Inflammatory macrophage treated with lipopolysaccharide for 4 hours (primary cell): Measurements from ENCODE around the gene ZNF268.

ENCODE experiments used
- DNase-seq: peaks from one replicate; pipeline ENCODE4 v3.0.0-alpha.2; 2020

Gene ZNF268

DNA sequence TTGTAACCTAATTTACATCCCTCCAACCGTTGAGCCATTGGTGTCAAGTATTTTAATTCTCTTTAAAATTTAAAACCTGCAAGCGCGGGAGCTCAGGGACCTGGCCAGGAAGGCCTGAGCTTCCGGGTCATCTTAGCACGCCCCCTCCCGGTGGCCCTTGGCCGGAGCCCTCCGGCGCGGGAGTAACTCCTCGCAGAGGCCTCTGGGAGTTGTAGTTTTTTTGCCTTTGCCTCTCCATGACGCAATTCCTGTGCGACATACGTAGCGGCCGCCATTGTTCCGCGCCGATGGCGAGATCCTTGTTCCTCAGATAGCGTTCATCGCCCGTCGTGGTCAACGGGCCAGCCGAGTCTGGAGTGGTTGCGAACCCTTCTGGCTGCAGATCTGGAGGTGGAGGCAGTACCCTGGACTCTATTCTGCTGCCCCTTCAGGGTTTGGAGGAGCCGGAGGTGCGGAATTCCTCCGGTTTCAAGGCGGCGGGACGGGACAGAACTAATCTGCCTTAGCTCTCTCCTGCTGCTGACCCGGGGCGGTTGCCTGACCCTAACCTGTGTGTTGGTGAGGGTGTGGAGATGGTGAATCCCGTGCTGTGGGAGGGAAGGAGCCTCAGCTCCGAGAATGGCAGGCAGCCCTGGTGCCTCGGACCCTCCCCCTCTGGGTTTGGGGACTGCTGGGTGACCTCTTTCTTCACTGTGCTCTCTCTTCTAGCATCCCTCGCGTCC is at the start of gene ZNF268:
ZNF268 (plus strand) TSS at position 258 of the 722 bp plus-strand sequence. CDS start 503 bp downstream, outside the sequence.
- DNase-seq: peak; percentile 95

DNA sequence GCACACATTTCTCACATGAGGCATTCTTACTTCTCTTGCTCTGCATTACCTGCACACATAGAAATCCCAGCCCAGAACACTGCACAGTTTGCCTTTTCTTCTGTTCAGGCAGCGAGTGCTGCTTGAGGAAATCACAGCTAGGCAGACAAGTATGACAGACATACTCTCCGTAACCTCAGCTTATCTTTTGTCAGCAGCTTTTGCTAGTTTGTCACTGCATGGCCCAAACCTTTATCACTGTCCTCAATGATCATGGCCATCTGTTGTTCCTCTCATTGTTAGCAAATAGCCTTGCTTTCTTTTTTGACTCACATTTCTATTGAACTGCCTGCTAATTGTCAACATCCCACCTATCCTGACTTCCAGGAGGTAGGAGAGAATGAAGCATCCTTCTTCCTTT is 45.5 kb upstream of the ZNF268 start:
- no peak for DNase-seq

- no peak for DNase-seq
These were observed 35.3 kb upstream of the ZNF268 start for GRCh38 chr12:133145981-133146380.

GRCh38 chr12:133156125-133156690 is 25.1 kb upstream of the ZNF268 start:
- no peak for DNase-seq

GRCh38 chr12:133165776-133166175 is 15.5 kb upstream of the ZNF268 start:
- DNase-seq: no peak

DNA sequence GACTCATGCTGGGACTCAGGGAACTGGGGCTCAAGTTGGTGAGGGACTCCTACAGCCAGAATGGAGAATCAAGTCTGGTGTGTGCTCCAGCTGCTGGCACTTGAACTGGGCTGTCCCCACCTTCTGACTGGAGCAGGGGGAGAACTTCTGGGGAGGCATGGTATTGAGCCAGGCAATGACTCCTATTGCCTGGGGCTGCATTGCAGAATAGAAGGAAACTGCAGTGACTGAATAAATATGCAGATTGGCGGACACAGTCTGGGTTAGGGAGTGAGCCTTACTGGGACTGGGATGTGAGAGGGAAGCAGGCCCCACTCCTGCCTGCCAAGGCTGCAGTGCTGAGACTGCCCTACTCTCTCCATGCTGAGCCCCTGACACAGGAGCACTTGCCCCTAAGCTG is 8.8 kb upstream of the ZNF268 start:
- DNase-seq: no peak

- DNase-seq: no peak
These were observed 6.4 kb upstream of the ZNF268 start for GRCh38 chr12:133174901-133175300.

DNA sequence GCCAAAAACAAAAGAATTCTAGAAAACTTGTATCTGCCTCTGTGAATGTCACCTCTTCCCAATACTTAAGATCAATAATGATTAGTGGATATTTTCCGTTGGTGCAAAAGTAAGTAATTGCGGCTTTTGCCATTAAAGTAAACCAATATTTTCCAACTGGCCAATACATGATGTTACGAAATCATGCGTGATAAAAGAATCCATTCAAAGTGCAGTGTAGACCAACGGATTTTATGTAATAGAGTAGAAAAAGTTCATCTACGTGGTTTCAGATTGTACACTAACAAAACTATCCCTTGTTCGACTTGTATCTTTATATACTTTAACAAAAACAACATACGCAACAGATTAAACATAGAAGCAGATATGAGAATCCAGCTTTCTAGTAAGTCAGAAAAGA is 626 bp upstream of the ZNF268 start:
- no peak for DNase-seq

- no peak for DNase-seq
These were observed 8.9 kb downstream of the ZNF268 start for GRCh38 chr12:133190176-133190575.

GRCh38 chr12:133192847-133193246 is 11.6 kb downstream of the ZNF268 start:
- DNase-seq: no peak

DNA sequence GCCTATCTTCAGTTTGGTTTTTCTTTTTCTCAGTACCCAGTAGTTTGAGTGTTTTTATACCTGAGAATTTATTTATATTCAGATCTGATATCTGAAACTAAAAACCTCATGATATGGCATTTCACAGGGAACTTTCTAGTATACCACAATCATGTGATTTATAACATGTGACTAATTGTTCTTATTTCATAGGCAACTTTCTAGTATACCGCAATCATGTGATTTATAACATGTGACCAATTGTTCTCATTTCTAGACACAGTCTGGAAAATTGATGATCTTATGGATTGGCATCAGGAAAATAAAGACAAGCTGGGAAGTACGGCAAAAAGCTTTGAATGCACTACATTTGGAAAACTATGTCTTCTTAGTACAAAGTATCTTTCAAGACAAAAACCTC is 20.6 kb downstream of the ZNF268 start:
- no peak for DNase-seq

DNA sequence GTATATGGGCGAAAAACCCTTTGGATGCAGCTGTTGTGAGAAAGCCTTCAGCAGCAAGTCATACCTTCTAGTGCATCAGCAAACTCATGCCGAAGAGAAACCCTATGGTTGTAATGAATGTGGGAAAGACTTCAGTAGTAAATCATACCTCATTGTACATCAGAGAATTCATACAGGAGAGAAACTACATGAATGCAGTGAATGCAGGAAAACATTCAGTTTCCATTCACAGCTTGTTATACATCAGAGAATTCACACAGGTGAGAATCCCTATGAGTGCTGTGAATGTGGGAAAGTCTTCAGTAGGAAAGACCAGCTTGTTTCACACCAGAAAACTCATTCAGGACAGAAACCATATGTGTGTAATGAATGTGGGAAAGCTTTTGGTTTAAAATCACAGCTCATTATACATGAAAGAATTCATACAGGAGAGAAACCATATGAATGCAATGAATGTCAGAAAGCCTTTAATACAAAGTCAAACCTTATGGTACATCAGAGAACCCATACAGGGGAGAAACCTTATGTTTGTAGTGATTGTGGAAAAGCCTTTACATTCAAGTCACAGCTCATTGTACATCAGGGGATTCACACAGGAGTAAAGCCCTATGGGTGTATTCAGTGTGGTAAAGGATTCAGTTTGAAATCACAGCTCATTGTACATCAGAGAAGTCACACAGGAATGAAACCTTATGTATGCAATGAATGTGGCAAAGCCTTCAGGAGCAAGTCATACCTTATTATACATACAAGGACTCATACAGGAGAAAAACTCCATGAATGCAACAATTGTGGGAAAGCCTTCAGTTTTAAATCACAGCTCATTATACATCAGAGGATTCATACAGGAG is 21.4 kb downstream of the ZNF268 start:
- no peak for DNase-seq

DNA sequence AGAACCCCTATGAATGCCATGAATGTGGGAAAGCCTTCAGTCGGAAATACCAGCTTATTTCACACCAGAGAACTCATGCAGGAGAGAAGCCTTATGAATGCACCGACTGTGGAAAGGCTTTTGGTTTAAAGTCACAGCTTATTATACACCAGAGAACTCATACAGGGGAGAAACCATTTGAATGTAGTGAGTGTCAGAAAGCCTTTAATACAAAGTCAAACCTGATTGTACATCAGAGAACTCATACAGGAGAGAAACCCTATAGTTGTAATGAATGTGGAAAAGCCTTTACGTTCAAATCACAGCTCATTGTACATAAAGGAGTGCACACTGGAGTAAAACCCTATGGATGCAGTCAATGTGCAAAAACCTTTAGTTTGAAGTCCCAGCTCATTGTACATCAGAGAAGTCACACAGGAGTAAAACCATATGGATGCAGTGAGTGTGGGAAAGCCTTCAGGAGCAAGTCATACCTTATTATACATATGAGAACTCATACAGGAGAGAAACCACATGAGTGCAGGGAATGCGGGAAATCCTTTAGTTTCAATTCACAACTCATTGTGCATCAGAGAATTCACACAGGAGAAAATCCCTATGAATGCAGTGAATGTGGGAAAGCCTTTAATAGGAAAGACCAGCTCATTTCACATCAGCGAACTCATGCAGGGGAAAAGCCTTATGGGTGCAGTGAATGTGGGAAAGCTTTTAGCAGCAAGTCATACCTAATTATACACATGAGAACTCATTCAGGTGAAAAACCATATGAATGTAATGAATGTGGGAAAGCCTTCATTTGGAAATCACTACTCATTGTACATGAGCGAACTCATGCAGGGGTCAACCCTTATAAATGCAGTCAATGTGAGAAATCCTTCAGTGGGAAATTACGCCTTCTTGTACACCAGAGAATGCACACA is 22.3 kb downstream of the ZNF268 start:
- DNase-seq: no peak

DNA sequence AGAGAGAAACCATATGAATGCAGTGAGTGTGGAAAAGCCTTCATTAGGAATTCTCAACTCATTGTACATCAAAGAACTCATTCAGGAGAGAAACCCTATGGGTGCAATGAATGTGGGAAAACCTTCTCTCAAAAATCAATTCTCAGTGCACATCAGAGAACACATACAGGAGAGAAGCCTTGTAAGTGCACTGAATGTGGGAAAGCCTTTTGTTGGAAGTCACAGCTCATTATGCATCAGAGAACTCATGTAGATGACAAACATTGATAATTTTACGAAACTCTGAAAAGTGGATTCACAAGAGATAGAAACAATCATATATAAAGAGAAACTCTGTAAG is 22.9 kb downstream of the ZNF268 start:
- no peak for DNase-seq

GRCh38 chr12:133206390-133206789 is 25.1 kb downstream of the ZNF268 start:
- no peak for DNase-seq

- no peak for DNase-seq
These were observed 34.4 kb downstream of the ZNF268 start for GRCh38 chr12:133215724-133216123.

- DNase-seq: no peak
These were observed 35.9 kb downstream of the ZNF268 start for GRCh38 chr12:133217219-133217618.

- DNase-seq: no peak
These were observed 39.2 kb downstream of the ZNF268 start for GRCh38 chr12:133220521-133220920.

- no peak for DNase-seq
These were observed 39.9 kb downstream of the ZNF268 start for GRCh38 chr12:133221241-133221640.

GRCh38 chr12:133222211-133222610 is 40.9 kb downstream of the ZNF268 start:
- no peak for DNase-seq

DNA sequence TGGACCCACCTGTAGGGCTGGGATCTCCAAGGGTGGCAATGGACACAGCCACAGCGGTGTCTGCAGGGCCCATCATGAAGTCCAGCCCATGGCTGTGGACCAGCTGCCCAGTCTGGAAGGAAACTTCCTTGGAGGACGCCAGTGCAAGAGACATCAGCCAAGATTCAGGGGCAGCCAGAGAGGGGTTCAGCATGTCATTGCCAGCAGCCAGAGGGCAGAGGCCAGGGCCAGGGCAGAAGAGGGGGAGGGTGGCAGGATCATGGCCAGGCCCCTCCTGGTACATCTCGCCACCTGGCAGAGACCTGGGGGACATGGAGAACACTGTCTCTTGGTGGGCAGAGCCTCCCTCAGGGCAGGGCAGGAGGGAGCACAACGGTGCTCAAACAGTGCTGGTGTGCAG is 44.2 kb downstream of the ZNF268 start:
- no peak for DNase-seq

DNA sequence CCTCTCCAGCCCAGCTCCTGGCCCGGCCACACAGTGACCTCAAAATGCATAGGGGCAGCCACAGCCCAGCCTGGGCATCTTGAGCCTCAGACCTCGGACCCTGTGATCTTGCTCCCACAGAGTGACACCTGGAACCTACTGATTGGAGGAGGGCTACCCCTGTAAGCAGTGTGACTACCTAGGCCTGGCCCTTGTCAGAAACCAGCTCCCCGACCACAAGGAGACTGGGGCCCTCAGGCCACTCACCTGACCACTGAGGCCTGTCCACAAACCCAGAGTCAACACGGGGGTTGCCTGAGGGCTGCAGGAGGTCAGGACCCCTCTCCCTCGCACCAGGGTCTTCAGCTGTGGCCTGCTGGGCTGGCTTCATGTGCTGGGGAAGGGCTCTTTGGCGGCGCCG is 45.4 kb downstream of the ZNF268 start:
- no peak for DNase-seq

GRCh38 chr12:133227281-133227852 is 46.1 kb downstream of the ZNF268 start:
- no peak for DNase-seq
